Measurements from ENCODE around the gene NAP1L4. TPM values are rescaled to one million over a fixed set of nuclear protein-coding genes. Genes with fewer than 3 reads are reported as not detected.
A peak's percentile ranks its signal among the peaks of the same experiment; 100 is the strongest.
"Not testable (repeated sequence)": the region's sequence is repeated elsewhere in the genome, so short reads cannot be mapped to it uniquely, and the experiment has no call there.

NAP1L4 gene
- total and polyA plus RNA-seq, 2 of the 4 experiments (the other 2 are of a cell fraction): 71.5 to 80.7 TPM

DNA sequence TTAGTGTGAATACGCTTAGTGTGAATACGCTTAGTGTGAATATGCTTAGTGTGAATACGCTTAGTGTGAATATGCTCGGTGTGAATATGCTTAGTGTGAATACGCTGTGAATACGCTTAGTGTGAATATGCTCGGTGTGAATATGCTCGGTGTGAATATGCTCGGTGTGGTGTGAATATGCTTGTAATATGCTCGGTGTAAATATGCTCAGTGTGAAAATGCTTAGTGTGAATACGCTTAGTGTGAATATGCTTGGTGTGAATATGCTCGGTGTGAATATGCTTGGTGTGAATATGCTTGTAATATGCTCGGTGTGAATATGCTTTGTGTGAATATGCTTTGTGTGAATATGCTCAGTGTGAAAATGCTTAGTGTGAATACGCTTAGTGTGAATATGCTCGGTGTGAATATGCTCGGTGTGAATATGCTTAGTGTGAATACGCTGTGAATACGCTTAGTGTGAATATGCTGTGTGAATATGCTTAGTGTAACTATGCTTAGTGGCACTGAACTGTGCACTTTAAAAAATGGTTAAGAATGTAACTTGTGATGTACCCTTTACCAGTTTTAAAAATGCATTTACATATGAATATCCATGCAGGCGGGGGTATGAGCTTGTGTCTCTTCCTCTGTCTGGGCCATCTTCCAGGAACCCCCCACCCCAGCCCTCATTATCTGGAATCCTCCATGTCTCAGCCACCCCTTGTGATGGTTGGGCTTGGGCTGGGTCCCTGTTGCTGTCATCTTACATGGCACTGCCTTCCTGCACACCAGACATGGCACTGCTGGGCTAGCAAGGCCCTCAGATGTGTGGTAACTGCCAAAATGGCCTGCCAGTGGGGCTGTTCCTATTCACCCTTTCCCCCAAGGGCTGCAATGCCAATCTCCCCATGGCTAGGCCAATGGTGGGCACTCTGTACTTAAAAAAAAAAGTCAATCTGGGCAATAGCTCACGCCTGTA lies 53.4 kb downstream of the NAP1L4 start:
- H3K27ac ChIP-seq (ENCODE audit: insufficient read depth, low read length); H4K91ac ChIP-seq (ENCODE audit: insufficient read depth, low read depth, low read length); H2AK9ac ChIP-seq (replicated peaks; ENCODE audit: low read depth, low read length, poor library complexity); H2BK15ac ChIP-seq (ENCODE audit: low read depth, low read length); H2BK120ac ChIP-seq (ENCODE audit: low read depth, low read length); H3K4me2 ChIP-seq (ENCODE audit: low read depth, low read length); H3K4me1 ChIP-seq (ENCODE audit: control insufficient read depth, insufficient read depth, low read length); H3K9me1 ChIP-seq (ENCODE audit: insufficient read depth, low read length); H3K79me1 ChIP-seq (ENCODE audit: low read depth in 1 of 2, low read length in 2 of 2); H3K4ac ChIP-seq (ENCODE audit: low read depth, low read length); H3K27me3 ChIP-seq (ENCODE audit: control insufficient read depth, insufficient read depth, low read length); H3K9me3 ChIP-seq (ENCODE audit: control insufficient read depth, insufficient read depth, low read length); dilution Hi-C loops (cut with HindIII; ENCODE audit: low sequenced_read_pairs, unreplicated experiment); DNase-seq; in situ Hi-C loops (cut with MboI; ENCODE audit: low sequenced_read_pairs); H3K9ac ChIP-seq (ENCODE audit: low read depth, low read length); H2AK5ac ChIP-seq (ENCODE audit: low read depth, low read length); H3K4me3 ChIP-seq (ENCODE audit: insufficient read depth, low read depth, low read length); H3K18ac ChIP-seq (ENCODE audit: low read depth, low read length); intact Hi-C loops (cut with micrococcal nuclease); H4K5ac ChIP-seq (ENCODE audit: low read depth, low read length); H4K8ac ChIP-seq (ENCODE audit: low read depth in 2 of 2, low read length in 2 of 2); H2BK5ac ChIP-seq (ENCODE audit: low read depth, low read length, poor library complexity, severe bottlenecking); H3K36me3 ChIP-seq (ENCODE audit: control insufficient read depth, insufficient read depth, low read length); H4K20me1 ChIP-seq (ENCODE audit: insufficient read depth, low read length); ATAC-seq (ENCODE audit: low read depth); BruUV-seq (replicated peaks); H3K56ac ChIP-seq (ENCODE audit: extremely low read depth, insufficient read depth, low read length); H3K14ac ChIP-seq (replicated peaks; ENCODE audit: low read depth, low read length); H2BK20ac ChIP-seq (ENCODE audit: low read depth, low read length); H3K23ac ChIP-seq (ENCODE audit: low read depth, low read length): not testable (repeated sequence)
- H2AFZ ChIP-seq (replicated peaks; ENCODE audit: low read length, poor library complexity): peak overlapping the region; percentile 58
- ChIA-PET POLR2A (ENCODE audit: unreplicated experiment) (interaction anchor here (0.8 kb wide), 1 partner anchor 10 kb away, joined by 3 read pairs; the partner anchor contains the start of gene PHLDA2), CTCF (interaction anchor here (0.7 kb wide), 1 partner anchor 9 kb away, joined by 3 read pairs; no protein-coding TSS in a partner anchor)
- 96% methylated on average over 4 of the region's 20 CpGs; no CpG with 5 or more reads in 1 of the 2 experiments for WGBS, 2 experiments (ENCODE audit: extremely low coverage in 2 of 2, insufficient read length in 1 of 2)

Measured in IMR-90 (cell line).